Measurements from ENCODE around the gene MACROD2. TPM values are rescaled to one million over a fixed set of nuclear protein-coding genes. Genes with fewer than 3 reads are reported as not detected.

Gene MACROD2
- total and polyA plus RNA-seq, 11 donors: 0.54 to 5.4 (median 2.4) TPM

GRCh38 chr20:14953736-14954135, 958.4 kb downstream of the MACROD2 start:
- ATAC-seq: no peak

GRCh38 chr20:14955399-14955798, 960.1 kb downstream of the MACROD2 start:
- Histone ChIP-seq H3K4me3 (no peak overlapping the region), H3K4me1 (no peaks in the 10 kb centered on the region), H3K9me3 (no peaks in the 10 kb centered on the region), H3K27me3 (no peaks in the 10 kb centered on the region), H3K27ac (no peak overlapping the region), H3K36me3 (no peaks in the 10 kb centered on the region)
- TF ChIP-seq CTCF (IDR thresholded peaks at IDR 0.05) (no peak), POLR2A (IDR thresholded peaks at IDR 0.05) (no peak)
- ATAC-seq: no peak
- intact Hi-C loops (cut with DNase I): no loop called here
- no peak for DNase-seq
- WGBS, 4 donors: 72 to 95% (median 85%) methylated on average over 4 of the region's 4 CpGs

More at GRCh38 chr20:14953736-14954135, 958.4 kb downstream of the MACROD2 start:
- H3K27ac ChIP-seq: no peak overlapping the region
- DNase-seq: no peak
- intact Hi-C loops (cut with DNase I): no loop called here
- no peak overlapping the region for H3K4me3 ChIP-seq
- no peaks in the 10 kb centered on the region for H3K4me1 ChIP-seq
- 84 to 92% (median 89%) methylated on average over 2 of the region's 2 CpGs for WGBS, 4 donors
- TF ChIP-seq POLR2A (IDR thresholded peaks at IDR 0.05) (no peak), CTCF (IDR thresholded peaks at IDR 0.05) (no peak)
- H3K36me3 ChIP-seq: no peaks in the 10 kb centered on the region
- H3K27me3 ChIP-seq: no peaks in the 10 kb centered on the region
- no peaks in the 10 kb centered on the region for H3K9me3 ChIP-seq

GRCh38 chr20:14956026-14956425, 960.7 kb downstream of the MACROD2 start:
- H3K27me3 ChIP-seq: no peaks in the 10 kb centered on the region
- DNase-seq (no peak), ATAC-seq (no peak)
- TF ChIP-seq CTCF (IDR thresholded peaks at IDR 0.05) (no peak), POLR2A (IDR thresholded peaks at IDR 0.05) (no peak)
- no peaks in the 10 kb centered on the region for H3K36me3 ChIP-seq
- 48 to 75% (median 62%) methylated on average over 3 of the region's 3 CpGs for WGBS, 4 donors
- intact Hi-C loops (cut with DNase I): no loop called here
- H3K27ac ChIP-seq: no peak overlapping the region
- no peaks in the 10 kb centered on the region for H3K4me1 ChIP-seq
- no peaks in the 10 kb centered on the region for H3K9me3 ChIP-seq
- no peak overlapping the region for H3K4me3 ChIP-seq

- WGBS, 4 donors: 76 to 81% (median 80%) methylated on average over 5 of the region's 5 CpGs
- Histone ChIP-seq H3K4me3 (no peak overlapping the region), H3K4me1 (no peaks in the 10 kb centered on the region), H3K27ac (no peak overlapping the region), H3K9me3 (no peaks in the 10 kb centered on the region), H3K36me3 (no peaks in the 10 kb centered on the region), H3K27me3 (no peaks in the 10 kb centered on the region)
- no peak for DNase-seq
- ATAC-seq: no peak
- TF ChIP-seq CTCF (IDR thresholded peaks at IDR 0.05) (no peak), POLR2A (IDR thresholded peaks at IDR 0.05) (no peak)
- intact Hi-C loops (cut with DNase I): no loop called here
These were observed 961.2 kb downstream of the MACROD2 start for GRCh38 chr20:14956538-14956937.
